OCI-LY1 (cell line): ENCODE data around the gene PPIP5K2.
"Not testable (repeated sequence)": the region's sequence is repeated elsewhere in the genome, so short reads cannot be mapped to it uniquely, and the experiment has no call there.

Experiments
- H2AFZ ChIP-seq: fragments of 200-600 bp; sonication (generic), shearing (Covaris generic); 2 replicates; pipeline ENCODE4 v1.6.0; 2014; ENCODE audit warnings: antibody characterized with exemption, mild to moderate bottlenecking, low read length
- H3F3A ChIP-seq: fragments of 200-600 bp; sonication (generic), shearing (Covaris generic); 2 replicates; pipeline ENCODE4 v1.6.0; 2014; ENCODE audit warnings: mild to moderate bottlenecking, antibody characterized with exemption, low read length, moderate library complexity; ENCODE audit not compliant: insufficient read depth
- H3K27ac ChIP-seq: fragments of 200-600 bp; sonication (generic); 2 replicates; pipeline ENCODE4 v1.5.1; 2014; ENCODE audit warnings: low read length, mixed run types, mild to moderate bottlenecking, low read depth; ENCODE audit not compliant: poor library complexity, severe bottlenecking
- H3K27me3 ChIP-seq: fragments of 200-600 bp; sonication (generic); 2 replicates; pipeline ENCODE4 v1.6.0; 2014; ENCODE audit warnings: antibody characterized with exemption, mild to moderate bottlenecking, low read length, moderate library complexity; ENCODE audit not compliant: insufficient read depth
- H3K36me3 ChIP-seq: fragments of 200-600 bp; sonication (generic); 2 replicates; pipeline ENCODE4 v1.6.1; 2014; ENCODE audit warnings: mild to moderate bottlenecking, antibody characterized with exemption, low read length, moderate library complexity, mixed read lengths; ENCODE audit not compliant: insufficient read depth
- H3K4me1 ChIP-seq: fragments of 200-600 bp; sonication (generic); 2 replicates; pipeline ENCODE4 v1.5.1; 2014; ENCODE audit warnings: mild to moderate bottlenecking, low read length, moderate library complexity; ENCODE audit not compliant: insufficient read depth, severe bottlenecking
- H3K4me2 ChIP-seq: fragments of 200-600 bp; sonication (generic), shearing (Covaris generic); 2 replicates; pipeline ENCODE4 v1.6.1; 2014; ENCODE audit warnings: low read length
- H3K4me3 ChIP-seq: fragments of 200-600 bp; sonication (generic); 2 replicates; pipeline ENCODE4 v1.5.1; 2014; ENCODE audit warnings: low read length, low read depth, mild to moderate bottlenecking, mixed read lengths; ENCODE audit not compliant: poor library complexity, severe bottlenecking
- H3K79me2 ChIP-seq: fragments of 200-600 bp; shearing (Covaris generic); 2 replicates; pipeline ENCODE4 v1.6.1; 2016; ENCODE audit warnings: mixed run types, low read length, mixed read lengths; ENCODE audit not compliant: insufficient read depth
- H3K9ac ChIP-seq: fragments of 200-600 bp; sonication (generic), shearing (Covaris generic); 2 replicates; pipeline ENCODE4 v1.6.1; 2014; ENCODE audit warnings: mild to moderate bottlenecking, low read length, mixed read lengths
- H3K9me2 ChIP-seq: fragments of 200-600 bp; sonication (generic), shearing (Covaris generic); 2 replicates; pipeline ENCODE4 v1.6.1; 2014; ENCODE audit warnings: low read depth, mild to moderate bottlenecking, low read length, mixed read lengths
- H3K9me3 ChIP-seq: fragments of 200-600 bp; shearing (Covaris generic); 2 replicates; pipeline ENCODE4 v1.6.1; 2014; ENCODE audit warnings: low read length, mixed read lengths
- H4K20me1 ChIP-seq: fragments of 200-600 bp; sonication (generic), shearing (Covaris generic); 2 replicates; pipeline ENCODE4 v1.6.0; 2016; ENCODE audit warnings: mild to moderate bottlenecking, low read length; ENCODE audit not compliant: insufficient read depth
- CTCF ChIP-seq: fragments of 200-600 bp; sonication (generic), shearing (Covaris generic); IDR thresholded peaks from 2 replicates; pipeline ENCODE4 v1.5.1; 2017; ENCODE audit warnings: mild to moderate bottlenecking, antibody characterized with exemption, low read length, moderate library complexity, mixed read lengths
- EZH2 ChIP-seq: fragments of 200-600 bp; sonication (generic), shearing (Covaris generic); IDR thresholded peaks from 2 replicates; pipeline ENCODE4 v1.8.0; 2017; ENCODE audit warnings: borderline replicate concordance, mixed run types, mild to moderate bottlenecking, antibody characterized with exemption, low read length, moderate library complexity, mixed read lengths

The PPIP5K2 gene

GRCh38 chr5:103139264-103139865 lies 19.3 kb downstream of the PPIP5K2 start:
- H3K4me2 ChIP-seq: no peak overlapping the region
- no peaks in the 10 kb centered on the region for H3K4me1 ChIP-seq
- H3K79me2 ChIP-seq: no peaks in the 10 kb centered on the region
- H3F3A ChIP-seq: 0 out of 2 replicates have a peak, but pooled peaks cover 3% of the 10 kb centered on the region
- TF ChIP-seq EZH2 (no peak), CTCF (peak; percentile 98)
- H3K9ac ChIP-seq: no peak overlapping the region
- no peaks in the 10 kb centered on the region for H4K20me1 ChIP-seq
- no peaks in the 10 kb centered on the region for H3K9me3 ChIP-seq
- no peak overlapping the region for H3K4me3 ChIP-seq
- H2AFZ ChIP-seq: no peak overlapping the region
- no peak overlapping the region for H3K27ac ChIP-seq
- H3K36me3 ChIP-seq: peaks cover 39% of the 10 kb centered on the region
- no peaks in the 10 kb centered on the region for H3K27me3 ChIP-seq
- no peaks in the 10 kb centered on the region for H3K9me2 ChIP-seq

- H3K36me3 ChIP-seq: peaks cover 33% of the 10 kb centered on the region
- not testable (repeated sequence) for H3K27ac ChIP-seq, H3K4me1 ChIP-seq, H2AFZ ChIP-seq, H3K27me3 ChIP-seq, H3K9ac ChIP-seq, H3K9me2 ChIP-seq, H3K4me2 ChIP-seq, H3K79me2 ChIP-seq, H3K4me3 ChIP-seq, H4K20me1 ChIP-seq, H3K9me3 ChIP-seq, H3F3A ChIP-seq
Measured at GRCh38 chr5:103142132-103142531, 22.0 kb downstream of the PPIP5K2 start.

- Histone ChIP-seq H3F3A (no peaks in the 10 kb centered on the region; the same call in 1 of the 2 replicates), H3K4me1 (no peaks in the 10 kb centered on the region), H3K9me3 (no peaks in the 10 kb centered on the region), H3K36me3 (peaks cover 26% of the 10 kb centered on the region; the same call in 1 of the 2 replicates), H3K9ac (no peak overlapping the region), H3K27me3 (no peaks in the 10 kb centered on the region), H2AFZ (no peak overlapping the region), H4K20me1 (no peaks in the 10 kb centered on the region), H3K9me2 (no peaks in the 10 kb centered on the region), H3K79me2 (no peaks in the 10 kb centered on the region), H3K4me3 (no peak overlapping the region), H3K27ac (no peak overlapping the region), H3K4me2 (no peak overlapping the region)
- TF ChIP-seq CTCF (no peak), EZH2 (no peak)
Measured at GRCh38 chr5:103145196-103145595, 25.1 kb downstream of the PPIP5K2 start.

GRCh38 chr5:103148213-103148612 lies 28.1 kb downstream of the PPIP5K2 start:
- Histone ChIP-seq H3K79me2 (no peaks in the 10 kb centered on the region), H3K27me3 (no peaks in the 10 kb centered on the region), H3F3A (no peaks in the 10 kb centered on the region; the same call in 1 of the 2 replicates), H3K36me3 (peaks cover 49% of the 10 kb centered on the region), H3K4me3 (no peak overlapping the region), H3K27ac (no peak overlapping the region), H4K20me1 (no peaks in the 10 kb centered on the region), H3K9ac (no peak overlapping the region), H3K4me2 (no peak overlapping the region), H3K4me1 (no peaks in the 10 kb centered on the region), H3K9me2 (no peaks in the 10 kb centered on the region), H2AFZ (no peak overlapping the region), H3K9me3 (no peaks in the 10 kb centered on the region)
- no peak for TF ChIP-seq EZH2
- TF ChIP-seq CTCF: no peak
